A549 (cell line): ENCODE results near the gene TSHZ2. TPM values are rescaled to one million over a fixed set of nuclear protein-coding genes. Genes with fewer than 3 reads are reported as not detected.

Source experiments
- ATAC-seq, 2 experiments: fragments of 200-7000 bp in 1 of 2; fragments of >200 bp in 1 of 2; cut with Nextera tagmentation in 1 of 2; cut with Tn5 transposase in 1 of 2; 3 replicates each; pipeline versions ENCODE4 v1.8.0 to v1.9.1; 2018 to 2020; ENCODE audit warnings: mild to moderate bottlenecking in 1 of 2, moderate library complexity in 1 of 2
- CTCF ChIA-PET: fragments of 300-600 bp; sonication (Branson Sonifier 250); formaldehyde crosslinking; extraction: SDS; loops from one replicate; lab custom pipeline; 2021; ENCODE audit warnings: antibody characterized with exemption, inconsistent platforms; lab: Yijun Ruan, JAX
- POLR2A ChIA-PET: fragments of 350-600 bp; formaldehyde crosslinking; extraction: SDS; loops from one replicate; lab custom pipeline; 2021; ENCODE audit warnings: antibody characterized with exemption, inconsistent platforms; lab: Yijun Ruan, JAX
- DNase-seq, 2 experiments: peaks; one replicate each; pipeline versions ENCODE4 v3.0.0 to v3.0.0-alpha.2; 2011 to 2016; ENCODE audit warnings: low read depth in 1 of 2, low spot score in 1 of 2
- FAIRE-seq: peaks from 2 replicates; lab custom pipeline; 2011; peaks lifted over from hg19 to GRCh38; lab: Jason Lieb, UNC
- H3K27ac ChIP-seq, 2 experiments: fragments of >200 bp; sonication (Bioruptor Twin); formaldehyde crosslinking; 3 replicates each; pipeline ENCODE4 v1.5.1; 2016 to 2017
- H3K4me1 ChIP-seq: fragments of >200 bp; sonication (Bioruptor Twin); formaldehyde crosslinking; 3 replicates; pipeline ENCODE4 v1.6.1; 2016
- H3K4me2 ChIP-seq: fragments of >200 bp; sonication (Bioruptor Twin); formaldehyde crosslinking; 3 replicates; pipeline ENCODE4 v1.6.1; 2016
- H3K4me3 ChIP-seq: fragments of >200 bp; sonication (Bioruptor Twin); formaldehyde crosslinking; 3 replicates; pipeline ENCODE4 v1.5.1; 2016
- H3K9me3 ChIP-seq: fragments of >200 bp; sonication (Bioruptor Twin); formaldehyde crosslinking; 3 replicates; pipeline ENCODE4 v1.6.1; 2016
- BHLHE40 ChIP-seq: IDR thresholded peaks from 2 replicates; pipeline ENCODE4 v1.6.1; 2012; ENCODE audit warnings: low read depth, low read length, inconsistent platforms
- CHD2 ChIP-seq: fragments of 150-350 bp; IDR thresholded peaks from 2 replicates; pipeline ENCODE4 v1.6.1; 2014; ENCODE audit warnings: low read length; ENCODE audit not compliant: partially characterized antibody
- EHF ChIP-seq: fragments of 250-450 bp; sonication (Bioruptor Pico); IDR thresholded peaks from 2 replicates; pipeline ENCODE4 v1.5.0; 2020; ENCODE audit warnings: mild to moderate bottlenecking
- FOSB ChIP-seq: fragments of 250-450 bp; sonication (Bioruptor Pico); IDR thresholded peaks from 2 replicates; pipeline ENCODE4 v1.5.0; 2020; ENCODE audit warnings: mild to moderate bottlenecking, moderate library complexity
- FOXS1 ChIP-seq: fragments of 250-450 bp; sonication (Bioruptor Pico); IDR thresholded peaks from 2 replicates; pipeline ENCODE4 v1.5.0; 2020; ENCODE audit warnings: mild to moderate bottlenecking, moderate library complexity
- HEYL ChIP-seq: fragments of 250-450 bp; sonication (Bioruptor Pico); IDR thresholded peaks from 2 replicates; pipeline ENCODE4 v1.8.0; 2021; ENCODE audit warnings: mild to moderate bottlenecking, moderate library complexity
- HOXB13 ChIP-seq: fragments of 250-450 bp; sonication (Bioruptor Pico); IDR thresholded peaks from 2 replicates; pipeline ENCODE4 v1.5.0; 2020; ENCODE audit warnings: low read depth, mild to moderate bottlenecking, moderate library complexity
- JUN ChIP-seq, 2 experiments: fragments of >200 bp; sonication (Bioruptor Twin); formaldehyde crosslinking; IDR thresholded peaks; 2 replicates in 1 of 2; 3 replicates in 1 of 2; pipeline ENCODE4 v1.6.1; 2016 to 2017
- KDM1A ChIP-seq: fragments of 200-600 bp; sonication (generic); IDR thresholded peaks from 2 replicates; pipeline ENCODE4 v1.6.1; 2016; ENCODE audit warnings: low read depth, mild to moderate bottlenecking
- KDM5A ChIP-seq: fragments of 200-600 bp; sonication (generic); IDR thresholded peaks from 2 replicates; pipeline ENCODE4 v1.6.1; 2016; ENCODE audit warnings: antibody characterized with exemption, mild to moderate bottlenecking
- MAFK ChIP-seq: fragments of 450-650 bp; IDR thresholded peaks from 2 replicates; pipeline ENCODE4 v1.6.1; 2014; ENCODE audit not compliant: partially characterized antibody
- MAZ ChIP-seq: fragments of 150-350 bp; IDR thresholded peaks from 2 replicates; pipeline ENCODE4 v1.6.1; 2014; ENCODE audit warnings: antibody characterized with exemption, low read depth, low read length, borderline replicate concordance
- NFE2L2 ChIP-seq: fragments of 150-350 bp; conservative IDR thresholded peaks from 2 replicates; pipeline ENCODE4 v1.6.1; 2014; ENCODE audit warnings: low read length
- RAD21 ChIP-seq, 2 experiments: fragments of >200 bp in 1 of 2; sonication (Bioruptor Twin) in 1 of 2; formaldehyde crosslinking in 1 of 2; IDR thresholded peaks in 1 of 2; conservative IDR thresholded peaks in 1 of 2; 2 replicates in 1 of 2; 3 replicates in 1 of 2; pipeline ENCODE4 v1.6.1; 2012 to 2018; ENCODE audit warnings: inconsistent platforms in 1 of 2
- SMC3 ChIP-seq: fragments of >200 bp; sonication (Bioruptor Twin); formaldehyde crosslinking; IDR thresholded peaks from 3 replicates; pipeline ENCODE4 v1.6.1; 2018; ENCODE audit warnings: inconsistent platforms
- TFCP2L1 ChIP-seq: fragments of 250-450 bp; sonication (Bioruptor Pico); IDR thresholded peaks from 2 replicates; pipeline ENCODE4 v1.5.0; 2021; ENCODE audit warnings: mild to moderate bottlenecking
- TP53 ChIP-seq: fragments of 250-450 bp; sonication (Bioruptor Pico); IDR thresholded peaks from 2 replicates; pipeline ENCODE4 v1.5.0; 2021; ENCODE audit warnings: mild to moderate bottlenecking, moderate library complexity
- ZFP36 ChIP-seq: fragments of 450-650 bp; IDR thresholded peaks from 2 replicates; pipeline ENCODE4 v1.6.1; 2014; ENCODE audit warnings: borderline replicate concordance; ENCODE audit not compliant: partially characterized antibody
- ZNF302 ChIP-seq: fragments of 250-450 bp; sonication (Bioruptor Pico); IDR thresholded peaks from 2 replicates; pipeline ENCODE4 v1.9.0; 2021; ENCODE audit warnings: inconsistent platforms, mild to moderate bottlenecking, moderate library complexity
- WGBS: methylation state at CpG from one replicate; pipeline ENCODE4 v1.1.6; 2017; ENCODE audit errors: missing lambda C conversion rate; 5-methylcytosine and 5-hydroxymethylcytosine counted together
- polyA plus RNA-seq, 4 experiments: library from polyadenylated mRNA; depleted of rRNA in 3 of 4; stranded (reverse); fragments of >200 nt; fragmentation: RNase III in 1 of 4; extraction: RNeasy Plus Mini Kit Qiagen cat#74134 plus additional on column Dnase treatment in 1 of 4; gene quantifications; 2 replicates in 3 of 4; 3 replicates in 1 of 4; pipeline ENCODE4 v1.2.3, GENCODE V29; 2011 to 2017
- TF ChIP-seq, protein P1 (sequence below): IDR thresholded peaks from 2 replicates; pipeline ENCODE4 v1.6.1; 2012
- TF ChIP-seq, protein P2 (sequence below): IDR thresholded peaks from 2 replicates; pipeline ENCODE4 v1.6.1; 2012
- TF ChIP-seq, protein P3 (sequence below): fragments of 450-650 bp; IDR thresholded peaks from 2 replicates; pipeline ENCODE4 v1.6.1; 2014; ENCODE audit warnings: antibody characterized with exemption
- TF ChIP-seq, protein P4 (sequence below): fragments of >200 bp; sonication (Bioruptor Twin); formaldehyde crosslinking; IDR thresholded peaks from 2 replicates; pipeline ENCODE4 v1.6.1; 2016

Gene TSHZ2
- polyA plus RNA-seq, 2 of the 4 experiments (the other 2 are of a cell fraction) = not detected

DNA sequence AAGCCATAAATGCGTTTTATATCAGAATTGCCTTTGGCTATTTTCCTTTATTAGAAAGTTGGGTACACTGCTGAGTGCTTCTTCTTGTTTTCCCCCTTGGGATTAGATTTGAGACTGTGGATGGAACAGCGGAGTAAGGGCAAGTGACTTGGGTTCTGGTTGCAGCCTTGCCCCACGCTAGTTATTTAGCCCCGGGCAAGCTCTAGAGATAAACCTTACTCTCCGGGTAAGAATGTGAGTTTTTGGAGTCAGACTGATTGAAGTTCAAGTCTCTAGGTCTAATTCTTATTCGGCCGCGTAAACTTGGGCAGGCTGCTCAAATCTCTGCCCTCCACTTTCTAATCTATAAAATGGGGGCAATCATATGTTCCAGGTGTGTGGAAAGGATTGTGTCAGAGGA is 8.9 kb downstream of the TSHZ2 start (continued):
- TF ChIP-seq, protein P1, sequence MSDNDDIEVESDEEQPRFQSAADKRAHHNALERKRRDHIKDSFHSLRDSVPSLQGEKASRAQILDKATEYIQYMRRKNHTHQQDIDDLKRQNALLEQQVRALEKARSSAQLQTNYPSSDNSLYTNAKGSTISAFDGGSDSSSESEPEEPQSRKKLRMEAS = no peak
- TF ChIP-seq HEYL (CRISPR knock-in tag) (no peak), JUN (IDR thresholded peaks at IDR 0.05) (no peak), BHLHE40 (no peak)

DNA sequence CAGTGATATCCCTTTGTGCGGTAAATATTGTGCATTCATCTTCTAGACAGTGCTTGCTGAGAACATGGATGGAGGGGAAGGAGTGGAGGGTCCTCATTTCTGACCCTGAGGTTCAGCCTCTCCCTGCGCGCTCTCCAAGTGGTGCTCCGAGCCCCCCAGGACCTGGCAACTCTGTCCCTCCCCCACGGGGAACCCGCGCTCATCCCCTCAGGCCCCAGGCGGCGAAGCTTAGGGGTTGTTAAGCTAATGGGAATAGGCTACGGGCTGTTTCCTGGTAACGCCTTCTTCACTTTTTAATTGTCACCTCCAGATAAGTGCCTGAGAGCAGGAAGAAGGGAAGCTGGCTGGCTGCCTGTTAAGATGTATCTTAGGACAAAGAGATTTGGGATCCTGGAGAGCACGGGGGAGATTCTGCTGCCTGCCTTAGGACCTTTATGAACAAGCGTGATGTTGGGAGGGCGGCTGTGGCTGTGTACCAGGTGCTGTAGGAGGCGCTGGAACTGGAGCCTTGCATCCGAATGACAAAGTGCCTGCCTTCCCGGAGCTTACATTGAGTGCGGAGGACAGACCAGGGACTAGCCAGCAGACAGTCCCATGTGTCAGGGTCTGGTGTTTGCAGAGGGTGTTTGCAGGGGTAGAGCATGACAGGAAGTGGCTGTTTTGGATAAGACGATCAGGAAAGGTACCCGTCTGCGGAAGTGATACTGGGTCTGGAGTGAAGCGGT is 11.7 kb downstream of the TSHZ2 start:
- 27% methylated on average over 22 of the region's 22 CpGs for WGBS
- no peak for FAIRE-seq
- POLR2A ChIA-PET = no interaction called here

DNA sequence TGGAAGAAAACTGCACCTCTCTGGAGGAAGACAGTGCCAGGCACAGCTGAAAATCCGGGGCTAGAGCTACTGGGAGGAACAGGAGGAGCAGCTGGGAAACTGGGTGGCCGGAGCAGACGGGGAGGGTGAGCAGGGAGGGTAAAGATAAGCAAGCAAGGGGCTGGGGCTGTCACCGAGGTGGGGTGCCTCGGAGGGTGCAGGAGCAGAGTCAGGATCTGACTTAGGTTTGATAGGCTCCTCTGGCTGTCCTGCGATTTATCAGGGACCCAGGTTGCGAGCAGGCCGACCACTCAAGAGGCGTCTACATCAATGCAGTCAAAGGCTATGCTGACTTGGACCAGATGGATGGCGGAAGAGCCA is 12.3 kb downstream of the TSHZ2 start:
- FAIRE-seq (no peak), ATAC-seq (no peak), DNase-seq (no peak)
- CTCF ChIA-PET = interaction anchor here (1.2 kb wide), 1 partner anchor 8 kb away, joined by 3 read pairs; no protein-coding TSS in a partner anchor
- no peak overlapping the region for H3K27ac ChIP-seq
- no peak overlapping the region for H3K4me2 ChIP-seq
- no peak overlapping the region for H3K4me3 ChIP-seq
- POLR2A ChIA-PET = no interaction called here
- 22% methylated on average over 10 of the region's 10 CpGs for WGBS
- H3K9me3 ChIP-seq = no peaks in the 10 kb centered on the region
- H3K4me1 ChIP-seq = no peaks in the 10 kb centered on the region
- TF ChIP-seq HOXB13 (CRISPR knock-in tag) = no peak
- no peak for TF ChIP-seq RAD21 (conservative IDR thresholded peaks at IDR 0.05 in 1 of 2, IDR thresholded peaks at IDR 0.05 in 1 of 2)
- no peak for TF ChIP-seq SMC3
- no peak for TF ChIP-seq FOXS1 (CRISPR knock-in tag)
- TF ChIP-seq, protein P2, sequence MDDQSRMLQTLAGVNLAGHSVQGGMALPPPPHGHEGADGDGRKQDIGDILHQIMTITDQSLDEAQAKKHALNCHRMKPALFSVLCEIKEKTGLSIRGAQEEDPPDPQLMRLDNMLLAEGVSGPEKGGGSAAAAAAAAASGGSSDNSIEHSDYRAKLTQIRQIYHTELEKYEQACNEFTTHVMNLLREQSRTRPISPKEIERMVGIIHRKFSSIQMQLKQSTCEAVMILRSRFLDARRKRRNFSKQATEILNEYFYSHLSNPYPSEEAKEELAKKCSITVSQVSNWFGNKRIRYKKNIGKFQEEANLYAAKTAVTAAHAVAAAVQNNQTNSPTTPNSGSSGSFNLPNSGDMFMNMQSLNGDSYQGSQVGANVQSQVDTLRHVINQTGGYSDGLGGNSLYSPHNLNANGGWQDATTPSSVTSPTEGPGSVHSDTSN = no peak
- TF ChIP-seq KDM5A = no peak
- TF ChIP-seq TP53 = no peak
- TF ChIP-seq ZFP36 = no peak
- TF ChIP-seq ZNF302 (CRISPR knock-in tag) = no peak
- TF ChIP-seq NFE2L2 = no peak
- TF ChIP-seq FOSB (CRISPR knock-in tag) = no peak
- TF ChIP-seq TFCP2L1 (CRISPR knock-in tag) = no peak
- TF ChIP-seq KDM1A = no peak
- TF ChIP-seq, protein P1 = no peak
- TF ChIP-seq, protein P3, sequence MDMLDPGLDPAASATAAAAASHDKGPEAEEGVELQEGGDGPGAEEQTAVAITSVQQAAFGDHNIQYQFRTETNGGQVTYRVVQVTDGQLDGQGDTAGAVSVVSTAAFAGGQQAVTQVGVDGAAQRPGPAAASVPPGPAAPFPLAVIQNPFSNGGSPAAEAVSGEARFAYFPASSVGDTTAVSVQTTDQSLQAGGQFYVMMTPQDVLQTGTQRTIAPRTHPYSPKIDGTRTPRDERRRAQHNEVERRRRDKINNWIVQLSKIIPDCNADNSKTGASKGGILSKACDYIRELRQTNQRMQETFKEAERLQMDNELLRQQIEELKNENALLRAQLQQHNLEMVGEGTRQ = no peak
- no peak for TF ChIP-seq EHF (CRISPR knock-in tag)

More for the DNA sequence above, 11.7 kb downstream of the TSHZ2 start:
- Histone ChIP-seq H3K4me2 (no peak overlapping the region), H3K4me3 (no peak overlapping the region), H3K4me1 (no peaks in the 10 kb centered on the region), H3K9me3 (no peaks in the 10 kb centered on the region), H3K27ac (no peak overlapping the region)
- ATAC-seq (no peak), DNase-seq (no peak)
- CTCF ChIA-PET = interaction anchor here (1.2 kb wide), 1 partner anchor 9 kb away, joined by 3 read pairs; no protein-coding TSS in a partner anchor
- no peak for TF ChIP-seq EHF (CRISPR knock-in tag)
- no peak for TF ChIP-seq MAZ
- TF ChIP-seq, protein P4, sequence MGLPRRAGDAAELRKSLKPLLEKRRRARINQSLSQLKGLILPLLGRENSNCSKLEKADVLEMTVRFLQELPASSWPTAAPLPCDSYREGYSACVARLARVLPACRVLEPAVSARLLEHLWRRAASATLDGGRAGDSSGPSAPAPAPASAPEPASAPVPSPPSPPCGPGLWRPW = no peak
- no peak for TF ChIP-seq CHD2
- TF ChIP-seq MAFK = no peak
